GM18508 (cell line): ENCODE measurements around the gene NFYC.

Source experiments
- ATAC-seq: cut with Tn5 transposase; IDR thresholded peaks from one replicate; pipeline ENCODE4 v1.9.1; 2021; ENCODE audit warnings: moderate number of reproducible peaks; ENCODE audit not compliant: insufficient read depth, unreplicated experiment

The NFYC gene

DNA sequence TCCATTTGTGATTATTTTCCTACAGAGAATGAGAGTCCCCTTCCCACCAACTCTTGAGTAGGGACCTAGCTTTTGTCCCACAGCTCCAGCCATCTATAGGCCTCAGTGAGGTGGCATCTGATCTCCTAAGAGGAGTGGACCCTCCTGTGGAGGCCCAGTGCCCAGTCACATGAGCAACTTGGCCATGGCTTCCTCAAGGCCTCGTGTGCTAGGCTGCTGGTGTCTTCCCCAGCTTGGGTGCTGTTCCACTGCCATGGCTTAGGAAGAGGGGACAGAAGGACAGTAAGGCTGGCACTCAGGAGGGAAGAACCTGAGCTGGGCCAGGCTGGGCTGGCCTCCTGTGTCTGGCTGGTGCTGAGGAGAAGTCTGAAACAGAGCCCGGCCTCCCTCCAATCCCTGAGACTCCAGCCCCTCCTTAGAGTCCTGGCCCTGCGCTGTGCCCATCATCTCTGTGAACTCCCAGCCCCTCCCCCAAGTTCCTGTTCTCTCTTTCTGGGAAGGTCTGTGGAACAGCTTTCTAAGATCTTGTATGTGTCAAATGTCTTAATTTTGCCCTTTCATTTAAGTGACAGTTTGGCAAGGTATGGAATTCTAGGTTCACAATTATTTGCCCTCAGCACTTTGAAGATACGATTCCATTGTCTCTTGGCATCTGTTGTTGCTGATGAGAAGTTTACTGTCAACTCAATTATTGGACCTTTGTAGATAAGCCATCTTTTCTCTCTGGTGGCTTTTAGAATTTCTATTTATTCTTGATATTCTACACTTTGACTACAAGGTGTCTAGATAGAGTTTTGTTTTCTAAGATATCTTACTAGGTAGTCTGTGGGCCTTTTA is 85.0 kb downstream of the NFYC start:
- ATAC-seq: no peak

DNA sequence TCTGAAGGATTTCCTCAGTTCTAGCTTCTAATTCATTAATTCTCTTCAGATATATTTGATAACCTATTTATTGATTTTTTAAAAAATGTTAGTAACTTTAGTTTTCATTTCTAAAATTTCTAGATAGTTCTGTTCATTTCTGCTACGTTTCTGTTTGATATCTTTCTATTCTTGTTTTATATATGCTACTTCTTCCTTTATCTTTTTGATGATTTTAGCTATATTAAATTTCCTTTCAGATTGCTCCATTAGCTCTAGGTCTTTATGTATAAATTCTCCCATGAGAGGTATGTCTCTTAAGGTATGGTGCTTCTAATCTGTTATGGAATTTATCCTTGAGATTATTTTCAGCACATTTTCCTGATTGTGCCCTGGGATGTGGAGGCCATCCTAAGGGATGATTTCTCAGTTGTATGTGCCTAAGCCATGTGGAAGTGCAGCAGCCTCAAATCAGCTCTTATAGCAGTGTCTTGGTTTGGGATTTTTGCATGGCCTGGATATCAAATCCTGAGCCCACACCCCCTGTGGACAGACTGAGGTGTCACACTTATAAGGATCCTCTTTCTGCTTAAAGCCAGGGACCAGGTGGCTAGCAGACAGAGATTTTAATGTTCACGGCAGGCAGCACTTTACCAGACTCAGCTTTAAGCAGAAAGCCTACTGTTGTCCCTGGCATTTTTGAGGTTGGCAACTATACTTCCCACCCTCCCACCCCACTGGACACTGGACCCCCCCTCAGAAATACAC is 85.9 kb downstream of the NFYC start:
- ATAC-seq: no peak

DNA sequence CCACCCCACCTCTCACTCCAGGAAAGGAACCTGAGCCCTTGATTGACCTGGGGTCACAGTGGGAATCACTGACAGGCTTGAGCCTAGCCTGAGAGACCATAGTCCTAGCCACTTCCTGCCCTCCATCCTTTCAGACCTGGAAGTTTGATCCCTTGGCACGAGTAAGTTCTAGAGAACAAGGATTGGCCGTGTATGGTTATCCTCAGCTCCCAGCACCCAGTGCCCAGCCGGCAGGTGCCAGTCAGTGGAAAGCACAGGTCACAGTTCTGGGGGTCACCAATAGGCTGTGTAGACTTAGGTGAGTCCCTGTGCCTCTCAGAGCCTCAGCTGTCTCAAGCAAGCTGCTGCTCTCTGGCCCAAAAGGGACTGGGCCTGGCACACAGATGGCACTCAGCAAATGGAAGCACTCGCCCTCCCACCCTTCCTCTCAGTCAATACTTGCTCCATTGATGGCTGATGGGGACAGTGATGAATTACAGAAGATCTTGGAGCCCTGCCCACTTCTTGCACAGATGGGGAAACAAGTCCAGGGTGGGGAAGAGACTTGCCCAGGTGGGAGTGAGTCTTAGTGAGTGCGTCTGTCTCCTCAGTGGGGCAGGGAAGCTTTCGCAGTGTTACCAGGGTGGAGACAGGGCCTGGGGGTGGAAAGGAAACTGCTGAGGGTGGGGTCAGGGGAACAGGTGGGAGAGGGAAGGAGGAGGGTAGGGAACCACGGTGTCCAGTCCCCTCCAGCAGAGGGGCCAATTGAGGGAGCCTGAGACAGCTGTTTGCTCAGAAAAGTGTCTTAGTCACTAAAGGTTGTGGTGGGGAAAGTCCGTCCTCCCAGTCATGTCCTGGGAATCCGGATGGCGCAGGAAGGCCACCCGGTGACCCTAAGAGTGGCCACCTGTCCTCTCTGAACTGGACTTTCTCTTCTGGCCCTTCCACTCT is 89.4 kb downstream of the NFYC start:
- no peak for ATAC-seq

DNA sequence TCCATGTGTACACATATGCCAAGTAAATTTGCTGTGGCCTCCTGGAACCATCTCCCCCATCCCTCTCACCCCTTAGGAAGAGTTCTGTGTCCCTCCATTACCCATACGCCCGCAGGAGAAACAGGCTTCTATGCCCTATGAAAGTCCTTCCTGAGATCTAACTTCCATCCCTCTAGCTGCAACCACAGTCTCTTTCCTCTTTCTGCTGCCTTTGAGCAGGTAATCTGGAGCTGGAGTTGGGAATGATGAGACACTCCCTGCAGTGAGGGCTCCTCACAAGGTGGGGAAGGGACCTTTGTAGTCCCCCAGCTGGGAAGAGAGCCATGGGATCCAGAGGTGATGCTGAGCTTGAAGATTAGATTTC is 90.1 kb downstream of the NFYC start:
- ATAC-seq: no peak

DNA sequence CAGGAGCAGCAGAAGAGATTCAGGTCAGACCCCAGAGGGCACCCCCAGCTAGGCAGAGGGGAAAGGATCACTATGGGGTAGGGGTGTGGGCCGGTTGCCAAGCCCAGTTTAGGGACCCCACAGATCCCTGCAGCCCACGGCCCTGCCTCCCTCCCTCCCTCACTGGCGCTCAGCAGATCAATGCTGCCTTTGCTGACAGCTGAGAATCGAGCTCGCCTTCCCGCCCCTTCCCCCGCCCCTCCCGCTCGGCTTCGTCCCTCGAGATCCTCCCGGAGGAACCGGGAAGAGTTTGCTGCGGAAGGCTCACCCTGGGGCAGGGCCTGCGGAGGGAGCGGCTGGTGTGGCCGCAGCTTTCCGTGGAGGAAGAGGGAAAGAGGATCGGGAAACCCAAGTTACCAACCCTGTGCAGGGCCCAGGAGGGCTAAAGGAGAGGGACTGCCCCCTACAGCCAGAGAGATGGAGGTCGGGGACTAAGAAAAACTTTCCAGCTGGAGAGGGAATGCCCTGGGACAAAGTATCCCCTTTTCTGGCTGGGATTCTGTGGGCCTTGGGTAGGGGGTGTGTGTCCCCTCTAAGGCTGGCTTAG is 91.0 kb downstream of the NFYC start:
- ATAC-seq: no peak

DNA sequence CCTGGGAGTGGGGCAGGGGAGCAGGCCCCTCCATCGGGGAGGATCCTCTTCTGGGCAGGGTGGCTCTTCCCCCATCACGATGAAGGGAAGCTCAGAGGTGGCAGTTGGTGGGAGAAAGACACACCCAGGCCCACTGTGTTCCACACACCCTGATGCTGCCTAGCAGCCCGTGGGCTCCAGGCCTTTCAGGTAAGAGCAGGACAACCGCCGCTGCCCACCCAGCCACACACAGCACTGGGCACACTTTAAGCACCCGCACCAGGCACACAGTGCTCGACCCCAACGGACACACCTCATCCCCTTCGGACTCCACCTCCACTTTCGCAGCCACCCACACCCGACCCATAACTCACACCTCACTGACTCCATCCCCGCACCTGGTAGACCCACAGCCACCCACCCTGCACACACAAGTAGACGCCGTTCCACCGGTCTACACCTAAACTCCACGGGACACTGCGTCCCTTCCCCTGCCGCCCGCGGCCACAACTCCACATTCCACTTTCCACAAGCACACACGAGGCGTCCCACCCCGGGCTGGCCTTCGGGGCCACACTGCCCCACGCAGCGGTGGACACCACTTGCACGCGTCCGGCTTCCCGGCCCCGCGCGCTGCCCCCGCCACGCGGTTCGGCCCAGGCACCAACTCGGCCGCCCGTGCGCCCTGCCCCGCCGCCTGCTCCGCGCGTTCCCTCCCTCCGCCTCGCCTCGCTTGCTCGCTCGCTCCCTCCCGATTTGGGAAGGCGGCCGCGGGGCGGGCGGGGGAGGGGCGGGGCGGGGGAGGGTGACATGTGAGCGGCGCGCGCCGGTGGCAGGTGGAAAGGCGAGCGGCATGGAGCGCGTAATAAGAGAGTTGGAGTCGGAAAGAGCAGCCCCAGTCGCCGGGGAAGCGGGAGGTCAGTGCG is 91.7 kb downstream of the NFYC start, which contains the start of gene KCNQ4:
Gene KCNQ4 (plus strand): TSS at position 787 of the 905 bp plus-strand sequence. CDS start 307 bp downstream, outside the sequence.
- no peak for ATAC-seq

DNA sequence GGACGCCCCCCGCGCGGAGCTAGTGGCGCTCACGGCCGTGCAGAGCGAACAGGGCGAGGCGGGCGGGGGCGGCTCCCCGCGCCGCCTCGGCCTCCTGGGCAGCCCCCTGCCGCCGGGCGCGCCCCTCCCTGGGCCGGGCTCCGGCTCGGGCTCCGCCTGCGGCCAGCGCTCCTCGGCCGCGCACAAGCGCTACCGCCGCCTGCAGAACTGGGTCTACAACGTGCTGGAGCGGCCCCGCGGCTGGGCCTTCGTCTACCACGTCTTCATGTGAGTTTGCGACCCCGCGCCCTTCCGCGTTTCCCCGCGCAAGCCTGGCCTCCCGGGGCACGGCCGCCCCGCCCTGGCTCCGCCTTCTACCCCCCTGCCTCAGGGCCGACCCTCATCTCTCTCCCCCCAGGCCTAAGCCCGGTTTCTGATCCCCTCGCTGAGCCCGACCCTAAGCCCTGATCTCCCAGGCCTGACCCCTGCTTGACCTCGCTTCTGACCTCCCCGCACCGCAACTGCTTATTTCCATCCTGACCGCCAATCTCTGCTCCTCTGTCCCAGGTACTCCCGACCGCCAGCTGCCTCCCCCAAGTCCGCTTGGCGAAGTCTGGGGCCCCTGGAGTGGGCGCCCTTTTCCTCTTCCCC is 92.8 kb downstream of the NFYC start:
- ATAC-seq: no peak

- no peak for ATAC-seq
Measured at GRCh38 chr1:40784771-40785151, 93.3 kb downstream of the NFYC start.

DNA sequence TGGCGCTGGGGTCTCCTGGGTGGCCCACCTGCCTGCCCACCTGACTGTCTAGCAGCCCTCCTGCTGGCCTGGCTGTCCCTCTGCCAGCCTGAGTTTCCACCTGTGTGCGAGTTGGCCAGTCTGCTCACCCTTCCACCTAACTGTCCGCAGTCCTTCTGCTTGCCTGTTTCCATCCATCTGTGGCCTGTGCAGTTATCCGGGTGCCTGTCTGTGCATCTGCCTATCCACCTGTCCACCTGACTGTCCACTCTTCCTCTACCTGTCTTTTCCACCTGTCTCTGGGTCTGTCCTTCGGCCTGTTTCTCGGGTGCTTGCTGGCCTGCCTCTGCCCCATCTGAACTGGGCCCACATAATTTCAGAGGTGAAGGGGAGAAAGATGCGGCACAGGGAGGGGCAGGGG is 93.9 kb downstream of the NFYC start:
- ATAC-seq: no peak

- ATAC-seq: no peak
Measured at GRCh38 chr1:40786171-40786994, 94.9 kb downstream of the NFYC start.

GRCh38 chr1:40786995-40787705 is 95.6 kb downstream of the NFYC start:
- no peak for ATAC-seq

- no peak for ATAC-seq
Measured at GRCh38 chr1:40787737-40788560, 96.4 kb downstream of the NFYC start.

DNA sequence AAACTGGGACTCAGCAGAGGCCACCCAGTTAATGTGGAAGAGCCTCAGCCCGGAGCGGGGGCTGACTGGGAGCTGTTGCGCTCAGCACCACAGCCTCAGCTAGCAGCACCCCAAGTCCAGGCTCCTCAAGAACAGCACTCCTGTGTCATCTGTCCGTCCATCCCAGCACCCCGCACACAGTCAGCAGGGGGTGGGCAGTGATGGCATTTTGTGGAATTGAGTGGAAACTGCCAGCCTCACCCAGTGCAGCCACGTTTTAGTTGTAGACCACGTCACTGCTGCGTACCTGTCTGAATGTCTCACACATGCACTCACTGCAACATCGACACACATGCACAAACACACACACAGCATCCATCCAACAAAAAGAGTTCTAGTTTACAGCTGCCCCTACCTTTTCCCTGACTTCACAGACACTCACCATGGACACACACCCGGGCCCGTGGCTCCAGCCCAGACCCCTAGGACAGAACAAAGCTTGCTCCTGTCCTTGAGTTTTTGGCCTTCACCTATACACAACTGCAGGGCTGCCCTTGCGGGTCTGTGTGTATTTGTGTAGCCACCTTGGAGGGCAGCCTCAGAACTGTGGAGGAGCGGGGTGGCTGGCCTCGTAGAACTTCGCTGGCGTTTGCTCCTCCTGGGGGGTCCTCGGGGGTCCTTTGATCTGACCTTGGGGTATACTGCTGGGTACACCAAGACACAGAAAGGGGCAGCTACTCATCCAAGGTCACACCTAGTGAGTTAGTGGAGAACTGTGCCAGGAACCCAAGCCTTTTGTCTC is 97.2 kb downstream of the NFYC start:
- no peak for ATAC-seq

DNA sequence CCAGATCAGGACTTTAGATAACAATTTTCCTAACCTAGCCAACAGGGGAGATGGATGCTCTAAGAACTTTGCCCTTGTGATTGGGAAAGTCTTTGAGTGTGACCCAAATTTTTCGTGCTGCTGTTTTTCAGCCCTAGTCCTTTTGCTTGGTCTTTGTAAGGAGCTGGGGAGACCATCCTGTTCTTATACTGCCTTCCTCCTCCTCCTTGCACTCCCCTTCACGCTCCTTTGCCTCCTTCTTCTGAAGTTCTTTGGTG is 97.8 kb downstream of the NFYC start:
- ATAC-seq: no peak

DNA sequence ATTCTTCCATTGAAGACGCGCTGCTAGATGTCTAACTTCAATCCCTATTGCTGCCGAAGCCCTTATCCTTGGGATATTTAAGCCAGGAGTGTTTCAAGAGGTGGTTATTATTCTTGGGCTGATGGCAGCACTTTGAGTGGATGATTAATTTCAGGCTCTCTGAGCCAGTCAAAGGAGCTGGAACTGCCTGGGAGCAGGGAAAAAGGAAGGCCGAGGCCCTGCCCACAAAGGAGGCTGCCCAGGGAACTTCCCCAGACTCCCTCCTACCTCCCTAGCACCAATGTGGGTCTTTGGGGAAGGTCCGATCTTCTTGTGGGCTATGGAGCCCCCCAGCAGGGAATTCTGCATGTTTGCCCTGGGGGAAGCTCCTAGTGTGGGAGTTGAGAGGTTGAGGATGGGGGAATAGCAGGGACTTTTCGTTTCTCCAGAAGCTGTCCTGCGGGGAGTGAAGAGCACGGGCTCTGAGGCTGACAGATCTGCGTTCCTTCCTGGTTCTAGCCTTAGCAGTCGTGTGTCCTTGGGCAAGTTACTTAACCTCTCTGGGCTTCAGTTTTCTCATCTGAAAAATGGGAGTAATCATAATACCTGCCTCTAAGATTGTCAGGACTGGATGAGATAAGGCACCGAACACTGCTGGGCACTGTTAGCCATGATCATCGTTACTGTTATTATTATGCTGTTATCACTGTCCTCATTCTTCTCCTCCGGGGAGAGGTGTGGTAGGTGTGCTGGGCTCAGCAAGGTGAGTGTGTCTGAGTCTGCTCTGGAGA is 98.3 kb downstream of the NFYC start:
- no peak for ATAC-seq
